Thyroid gland (tissue), 4 donors: ENCODE measurements around the gene PALM2AKAP2. TPM values are rescaled to one million over a fixed set of nuclear protein-coding genes. Genes with fewer than 3 reads are reported as not detected.

Source experiments
- DNase-seq, 2 donors: peaks; one replicate each; pipeline ENCODE4 v3.0.0-alpha.2; 2019
- H3K27ac ChIP-seq, 3 donors: fragments of 200-600 bp; sonication (generic); 1 replicate in 2 of 3; 2 replicates in 1 of 3; pipeline ENCODE4 v1.5.1; 2016 to 2019; ENCODE audit warnings: mild to moderate bottlenecking in 1 of 3, moderate library complexity in 1 of 3
- H3K27me3 ChIP-seq: fragments of 200-600 bp; sonication (generic); one replicate; pipeline ENCODE4 v1.5.1; 2019
- H3K36me3 ChIP-seq, 2 donors: fragments of 200-600 bp; sonication (generic); one replicate each; pipeline ENCODE4 v1.5.1; 2016 to 2019
- H3K4me1 ChIP-seq, 2 donors: fragments of 200-600 bp; sonication (generic); one replicate each; pipeline ENCODE4 v1.5.1; 2017 to 2019
- H3K4me3 ChIP-seq, 3 donors: fragments of 200-600 bp; sonication (generic); replicated peaks in 1 of 3; 1 replicate in 2 of 3; 2 replicates in 1 of 3; pipeline ENCODE4 v1.5.1; 2016; ENCODE audit warnings: mild to moderate bottlenecking in 1 of 3
- H3K9me3 ChIP-seq: fragments of 200-600 bp; sonication (generic); one replicate; pipeline ENCODE4 v1.5.1; 2017
- CTCF ChIP-seq, 6 experiments: fragments of 200-600 bp in 3 of 6; fragments of 450-650 bp in 3 of 6; sonication (generic) in 3 of 6; IDR thresholded peaks; one replicate each; pipeline ENCODE4 v1.5.1; 2016 to 2019; ENCODE audit warnings: antibody characterized with exemption in 6 of 6, mild to moderate bottlenecking in 2 of 6, inconsistent platforms in 1 of 6, moderate library complexity in 1 of 6
- POLR2A ChIP-seq, 2 donors: fragments of 450-650 bp; IDR thresholded peaks; one replicate each; pipeline ENCODE4 v1.6.1; 2017; ENCODE audit warnings: antibody characterized with exemption in 2 of 2, mild to moderate bottlenecking in 2 of 2, moderate library complexity in 1 of 2
- WGBS, 2 donors: methylation state at CpG; one replicate each; pipeline ENCODE4 v1.1.5; 2017; 5-methylcytosine and 5-hydroxymethylcytosine counted together
- intact Hi-C: fragments of 100-400 bp; cut with DNase I; formaldehyde crosslinking; loops from one replicate; pipeline ENCODE4 v1.15.1; 2023
- total RNA-seq, 4 donors: library from RNA; depleted of rRNA; stranded (reverse); fragments of >200 nt; gene quantifications; one replicate each; pipeline ENCODE4 v1.2.3, GENCODE V29; 2016

The PALM2AKAP2 gene
- total RNA-seq, 4 donors from 2014 or later: 9.9 to 25.4 (median 13.1) TPM

GRCh38 chr9:109770101-109770500 lies 9.9 kb upstream of the PALM2AKAP2 start:
- Histone ChIP-seq H3K36me3 (no peaks in the 10 kb centered on the region), H3K4me3 (no peak overlapping the region), H3K4me1 (peaks cover 20 to 28% of the 10 kb centered on the region in 2 donors), H3K9me3 (no peaks in the 10 kb centered on the region), H3K27ac (no peak overlapping the region), H3K27me3 (no peaks in the 10 kb centered on the region)
- intact Hi-C loops: no loop called here
- TF ChIP-seq POLR2A (IDR thresholded peaks at IDR 0.05) (no peak), CTCF (IDR thresholded peaks at IDR 0.05) (no peak)
- no peak for DNase-seq
- WGBS, 2 donors: 95 to 100% methylated on average over 1 of the region's 1 CpG

- peaks cover 20 to 28% of the 10 kb centered on the region in 2 donors for H3K4me1 ChIP-seq
- intact Hi-C loops: no loop called here
- no peak for DNase-seq
- H3K9me3 ChIP-seq: no peaks in the 10 kb centered on the region
- TF ChIP-seq POLR2A (IDR thresholded peaks at IDR 0.05) (no peak), CTCF (IDR thresholded peaks at IDR 0.05) (no peak)
- H3K4me3 ChIP-seq: no peak overlapping the region
- WGBS, 2 donors: 33 to 45% methylated on average over 2 of the region's 2 CpGs
- H3K36me3 ChIP-seq: no peaks in the 10 kb centered on the region
- H3K27me3 ChIP-seq: no peaks in the 10 kb centered on the region
- peak overlapping the region in 1 of 3 donors; percentile 79 for H3K27ac ChIP-seq
Measured at GRCh38 chr9:109771087-109771486, 8.9 kb upstream of the PALM2AKAP2 start.

- intact Hi-C loops: no loop called here
- H3K4me3 ChIP-seq: no peak overlapping the region
- H3K9me3 ChIP-seq: no peaks in the 10 kb centered on the region
- H3K36me3 ChIP-seq: no peaks in the 10 kb centered on the region
- TF ChIP-seq CTCF (IDR thresholded peaks at IDR 0.05) (no peak), POLR2A (IDR thresholded peaks at IDR 0.05) (peak in 1 of 2 donors; percentile 47)
- peak overlapping the region; percentile 62 to 79 (median 69) for H3K27ac ChIP-seq
- H3K4me1 ChIP-seq: peaks cover 20 to 28% of the 10 kb centered on the region in 2 donors
- WGBS, 2 donors: 27 to 30% methylated on average over 8 of the region's 8 CpGs
- DNase-seq: peak; percentile 88 to 89
- no peaks in the 10 kb centered on the region for H3K27me3 ChIP-seq
Measured at GRCh38 chr9:109771796-109772531, 8.0 kb upstream of the PALM2AKAP2 start.

GRCh38 chr9:109775516-109775915 lies 4.5 kb upstream of the PALM2AKAP2 start:
- Histone ChIP-seq H3K27me3 (no peaks in the 10 kb centered on the region), H3K4me3 (no peak overlapping the region), H3K36me3 (no peaks in the 10 kb centered on the region), H3K9me3 (no peaks in the 10 kb centered on the region), H3K4me1 (peaks cover 20 to 27% of the 10 kb centered on the region in 2 donors), H3K27ac (peak overlapping the region in 1 of 3 donors; percentile 17)
- no peak for TF ChIP-seq CTCF (IDR thresholded peaks at IDR 0.05)
- no peak for TF ChIP-seq POLR2A (IDR thresholded peaks at IDR 0.05)
- DNase-seq: no peak
- intact Hi-C loops: no loop called here
- WGBS, 2 donors: 70 to 76% methylated on average over 3 of the region's 3 CpGs

GRCh38 chr9:109776391-109776790 lies 3.6 kb upstream of the PALM2AKAP2 start:
- H3K27ac ChIP-seq: peak overlapping the region in 1 of 3 donors; percentile 14
- intact Hi-C loops: no loop called here
- TF ChIP-seq POLR2A (IDR thresholded peaks at IDR 0.05) (no peak), CTCF (IDR thresholded peaks at IDR 0.05) (no peak)
- H3K9me3 ChIP-seq: no peaks in the 10 kb centered on the region
- peaks cover 13 to 19% of the 10 kb centered on the region in 2 donors for H3K4me1 ChIP-seq
- no peak for DNase-seq
- no peaks in the 10 kb centered on the region for H3K36me3 ChIP-seq
- no peaks in the 10 kb centered on the region for H3K27me3 ChIP-seq
- WGBS, 2 donors: 57 to 58% methylated on average over 2 of the region's 2 CpGs
- no peak overlapping the region for H3K4me3 ChIP-seq
